Left kidney (tissue), 2 donors: ENCODE data around the gene HMCN2. TPM values are rescaled to one million over a fixed set of nuclear protein-coding genes. Genes with fewer than 3 reads are reported as not detected.
"Not testable (repeated sequence)": the region's sequence is repeated elsewhere in the genome, so short reads cannot be mapped to it uniquely, and the experiment has no call there.

ENCODE experiments used
- DNase-seq: peaks from one replicate; pipeline ENCODE4 v3.0.0-alpha.2; 2013
- polyA plus RNA-seq: library from polyadenylated mRNA; unstranded; fragments of 120-200 nt; gene quantifications from one replicate; pipeline ENCODE4 v1.2.1, GENCODE V29; 2013; ENCODE audit not compliant: insufficient read length

The HMCN2 gene
- polyA plus RNA-seq, 1 donor: 0.98 TPM

GRCh38 chr9:130263601-130264413 is 1.8 kb upstream of the HMCN2 start:
- no peak for DNase-seq

GRCh38 chr9:130264414-130265350 is 878 bp upstream of the HMCN2 start:
- DNase-seq: no peak

GRCh38 chr9:130266236-130267098 is 907 bp downstream of the HMCN2 start:
- no peak for DNase-seq

- DNase-seq: no peak
Observed at GRCh38 chr9:130267930-130268329, 2.4 kb downstream of the HMCN2 start.

- DNase-seq: no peak
Observed at GRCh38 chr9:130268521-130269211, 3.1 kb downstream of the HMCN2 start.

- no peak for DNase-seq
Observed at GRCh38 chr9:130271473-130271872, 5.9 kb downstream of the HMCN2 start.

- no peak for DNase-seq
Observed at GRCh38 chr9:130275156-130275555, 9.6 kb downstream of the HMCN2 start.

GRCh38 chr9:130276121-130276520 is 10.6 kb downstream of the HMCN2 start:
- no peak for DNase-seq

GRCh38 chr9:130276955-130277354 is 11.4 kb downstream of the HMCN2 start:
- DNase-seq: no peak

GRCh38 chr9:130277525-130277924 is 12.0 kb downstream of the HMCN2 start:
- DNase-seq: not testable (repeated sequence)

- DNase-seq: no peak
Observed at GRCh38 chr9:130283539-130284248, 18.1 kb downstream of the HMCN2 start.

GRCh38 chr9:130284249-130284625 is 18.7 kb downstream of the HMCN2 start:
- DNase-seq: no peak

GRCh38 chr9:130284690-130285089 is 19.1 kb downstream of the HMCN2 start:
- DNase-seq: no peak

- no peak for DNase-seq
Observed at GRCh38 chr9:130285271-130285670, 19.7 kb downstream of the HMCN2 start.

GRCh38 chr9:130286072-130286770 is 20.7 kb downstream of the HMCN2 start:
- no peak for DNase-seq

- DNase-seq: no peak
Observed at GRCh38 chr9:130286781-130287428, 21.3 kb downstream of the HMCN2 start.

GRCh38 chr9:130287736-130288135 is 22.2 kb downstream of the HMCN2 start:
- DNase-seq: no peak

- DNase-seq: no peak
Observed at GRCh38 chr9:130288393-130288792, 22.8 kb downstream of the HMCN2 start.

GRCh38 chr9:130288926-130289690 is 23.5 kb downstream of the HMCN2 start:
- DNase-seq: no peak
